GM21529 (cell line): Measurements from ENCODE around the gene GABRG3.
"Not testable (repeated sequence)": the region's sequence is repeated elsewhere in the genome, so short reads cannot be mapped to it uniquely, and the experiment has no call there.

Source experiments
- ATAC-seq: cut with Tn5 transposase; IDR thresholded peaks from one replicate; pipeline ENCODE4 v1.9.1; 2021; ENCODE audit not compliant: unreplicated experiment

Gene GABRG3

DNA sequence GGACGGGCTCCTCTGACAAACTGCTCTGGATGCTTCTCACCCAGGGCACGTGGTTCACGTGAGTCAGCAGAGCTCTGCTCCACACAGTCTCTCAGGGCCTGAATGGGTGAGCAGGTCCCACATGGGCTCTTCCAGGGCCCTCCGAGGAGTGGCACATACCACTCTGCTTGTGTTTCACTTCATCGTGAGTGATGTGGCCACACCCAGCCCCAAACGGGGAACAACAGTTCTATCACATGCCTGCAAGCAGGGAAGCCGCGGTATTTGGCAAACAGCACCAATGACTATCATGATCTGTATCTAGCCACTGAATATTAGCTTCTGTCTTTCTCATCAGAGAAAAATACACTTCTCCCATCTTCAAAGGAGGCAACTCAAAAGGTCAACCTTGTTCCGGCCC is 352.8 kb downstream of the GABRG3 start:
- ATAC-seq: no peak

DNA sequence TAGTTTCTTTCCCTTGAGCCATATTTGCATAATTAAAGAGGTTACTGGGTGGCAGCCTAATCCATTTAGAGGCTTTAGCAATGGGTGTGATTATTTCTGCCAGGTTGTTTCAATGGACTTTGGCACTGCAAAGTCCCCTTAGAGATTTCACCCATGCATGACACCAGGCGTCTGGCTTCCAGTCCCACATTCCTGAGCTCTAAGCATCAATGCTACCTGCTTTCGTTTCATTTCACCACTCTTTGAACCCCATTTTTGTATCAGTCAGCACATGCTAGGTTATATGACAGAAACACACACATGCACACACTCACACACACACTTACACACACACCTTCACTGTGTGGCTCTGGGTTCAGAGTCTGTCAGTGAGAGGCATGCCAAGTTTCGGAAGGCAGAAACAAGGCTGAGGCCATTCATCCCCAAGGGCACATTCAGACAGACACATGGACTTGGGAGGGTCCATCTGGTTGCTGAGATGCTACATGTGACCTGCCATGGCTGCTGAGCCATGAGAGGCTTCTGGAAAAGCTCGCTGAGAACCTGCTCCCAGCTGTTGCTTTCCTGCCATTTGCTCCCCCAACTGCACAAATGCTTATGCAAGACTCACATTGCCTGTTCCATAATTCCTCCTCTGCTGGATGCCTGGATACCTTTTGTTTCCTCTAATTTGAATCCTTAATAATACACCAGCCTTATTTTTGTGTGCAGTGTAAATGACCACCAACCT is 354.1 kb downstream of the GABRG3 start:
- ATAC-seq: no peak

DNA sequence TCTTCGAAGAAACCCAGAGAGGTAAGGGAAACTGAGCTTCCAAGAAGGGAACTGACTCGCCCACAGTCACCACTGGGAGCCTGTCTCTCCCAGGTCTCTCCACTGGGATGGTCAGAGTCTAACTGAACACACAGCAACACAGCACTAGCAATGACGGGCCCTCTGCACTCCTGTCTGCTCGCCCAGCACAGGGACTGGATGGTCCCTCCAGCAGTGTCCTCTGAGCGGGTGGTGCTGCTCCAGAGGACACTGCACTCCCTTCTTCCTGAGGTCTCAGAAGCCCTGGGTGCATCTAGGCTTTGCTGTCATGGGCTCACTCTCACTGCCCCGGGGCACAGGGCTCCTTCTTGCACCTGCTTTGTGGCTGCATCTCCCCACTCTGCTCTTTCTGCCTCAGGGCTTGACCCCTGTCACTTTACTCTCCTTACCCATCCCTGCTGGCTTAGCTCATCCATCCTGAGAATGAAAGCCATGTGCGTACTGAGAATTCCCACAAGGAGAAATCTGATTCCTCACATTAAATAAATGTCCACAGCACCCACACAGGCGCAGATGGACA is 356.6 kb downstream of the GABRG3 start:
- no peak for ATAC-seq

DNA sequence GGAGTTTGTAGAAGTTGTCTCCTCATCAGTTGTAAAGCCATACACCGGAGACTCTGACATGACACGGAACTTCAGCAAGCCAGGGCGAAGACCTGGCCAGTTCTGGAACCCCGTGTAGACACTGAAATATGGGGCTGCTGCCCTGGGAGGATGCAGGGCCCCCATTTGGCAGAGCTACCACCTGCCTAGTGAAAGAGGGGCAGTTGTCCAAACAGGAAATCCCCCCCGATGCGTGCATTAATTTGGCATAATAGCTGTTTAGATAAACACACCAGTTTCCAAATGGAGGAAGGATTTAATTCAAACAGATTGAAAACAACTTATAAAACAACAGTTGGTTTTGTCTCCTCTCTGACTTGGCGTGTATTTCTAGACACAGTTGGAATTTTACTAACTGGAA is 357.2 kb downstream of the GABRG3 start:
- no peak for ATAC-seq

DNA sequence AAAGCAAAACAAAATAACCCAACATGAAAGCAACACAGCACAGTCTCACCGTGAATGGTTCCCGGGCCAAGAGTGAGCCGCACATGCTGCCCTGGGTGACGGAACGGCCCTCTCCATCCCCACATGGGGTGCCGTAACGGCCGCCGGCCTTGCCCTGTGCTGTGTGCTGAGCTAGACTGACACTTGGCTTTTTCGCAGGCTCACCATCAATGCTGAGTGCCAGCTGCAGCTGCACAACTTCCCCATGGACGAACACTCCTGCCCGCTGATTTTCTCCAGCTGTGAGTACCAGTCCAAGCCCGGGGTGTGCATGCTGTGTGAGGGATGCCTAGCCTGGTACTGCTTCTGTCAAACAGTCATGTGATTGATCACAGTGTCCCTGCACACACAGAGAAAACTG is 357.6 kb downstream of the GABRG3 start:
- no peak for ATAC-seq

DNA sequence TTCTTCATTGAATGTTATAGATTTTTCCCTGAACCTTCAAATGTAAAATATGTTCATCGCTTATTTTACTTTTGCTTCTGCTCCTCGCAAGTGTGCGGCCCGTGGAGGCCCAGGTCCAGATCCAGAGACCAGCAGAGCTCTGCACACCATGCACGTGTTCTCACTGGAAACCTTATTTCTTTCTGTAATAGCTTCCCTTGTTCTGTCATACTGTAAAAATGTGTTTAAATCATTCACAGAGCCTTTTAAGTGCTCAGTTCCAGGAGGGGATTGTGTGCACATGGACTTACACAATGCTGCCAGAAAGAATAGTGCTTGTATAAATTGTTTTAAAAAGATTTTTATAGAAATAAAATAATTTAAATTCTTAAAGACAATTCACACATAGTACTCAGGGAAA is 359.3 kb downstream of the GABRG3 start:
- no peak for ATAC-seq

DNA sequence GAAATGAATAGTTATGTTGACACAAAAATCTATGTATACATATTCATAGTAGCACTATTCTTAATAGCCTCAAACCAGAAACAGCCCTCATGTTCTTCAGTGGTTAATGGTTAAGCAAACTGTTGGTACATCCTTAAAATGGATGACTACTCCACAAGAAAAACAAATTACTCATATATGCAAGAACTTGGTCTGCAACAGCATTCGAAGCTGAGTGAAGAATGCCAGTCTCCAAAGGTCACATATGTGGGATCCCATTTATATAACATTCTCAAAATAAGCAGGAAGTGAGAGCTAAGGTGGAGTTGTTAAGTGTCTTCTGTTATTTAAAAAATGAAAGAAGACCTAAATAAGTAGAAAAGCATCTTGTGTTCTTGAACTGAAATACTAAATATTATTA is 365.7 kb downstream of the GABRG3 start:
- no peak for ATAC-seq

DNA sequence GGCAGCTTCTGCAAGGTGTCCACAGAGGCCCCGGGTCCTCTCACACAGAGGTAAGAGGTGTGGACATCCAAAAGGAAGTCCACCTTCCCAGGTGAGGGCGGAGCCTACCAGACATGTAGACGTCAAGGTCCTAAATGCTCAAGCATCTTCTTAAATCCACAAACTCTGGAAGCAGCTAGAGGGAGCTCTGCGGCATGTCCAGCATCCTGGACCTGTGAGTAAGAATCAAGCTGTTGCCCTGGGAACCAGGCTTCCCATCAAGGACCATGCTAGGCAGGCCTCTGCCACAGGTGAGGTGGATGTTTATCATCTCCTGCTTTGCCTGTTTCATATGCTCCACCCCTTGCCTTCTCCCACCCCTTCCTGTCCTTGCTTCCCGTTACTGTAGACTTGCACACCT is 368.2 kb downstream of the GABRG3 start:
- no peak for ATAC-seq

DNA sequence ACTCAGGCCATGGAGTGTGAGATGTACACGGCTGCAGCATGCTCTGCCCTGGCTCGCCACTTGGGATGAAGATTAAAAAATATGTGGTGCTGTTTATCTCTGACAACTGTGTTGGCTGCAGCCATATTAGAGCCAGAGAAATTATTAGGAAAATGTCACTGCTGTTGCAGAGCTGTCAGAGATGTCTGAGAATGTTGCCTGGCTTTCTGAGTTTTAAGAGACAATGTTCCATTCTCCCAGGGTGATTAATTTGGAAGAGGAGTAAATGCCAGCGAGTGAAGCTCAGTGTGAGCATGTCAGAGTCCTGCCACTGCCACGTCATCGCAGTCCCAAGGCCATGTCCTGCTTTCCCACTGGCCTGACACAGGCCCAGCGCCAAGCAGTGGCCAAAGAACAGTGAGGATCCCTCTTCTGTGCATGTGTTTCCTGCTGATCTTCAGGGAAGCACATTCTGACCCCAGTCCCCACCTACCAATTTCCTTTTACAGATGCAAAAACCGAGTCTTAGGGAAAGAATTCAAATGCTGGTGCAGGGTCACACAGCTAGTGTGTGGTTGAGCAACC is 370.9 kb downstream of the GABRG3 start:
- no peak for ATAC-seq

DNA sequence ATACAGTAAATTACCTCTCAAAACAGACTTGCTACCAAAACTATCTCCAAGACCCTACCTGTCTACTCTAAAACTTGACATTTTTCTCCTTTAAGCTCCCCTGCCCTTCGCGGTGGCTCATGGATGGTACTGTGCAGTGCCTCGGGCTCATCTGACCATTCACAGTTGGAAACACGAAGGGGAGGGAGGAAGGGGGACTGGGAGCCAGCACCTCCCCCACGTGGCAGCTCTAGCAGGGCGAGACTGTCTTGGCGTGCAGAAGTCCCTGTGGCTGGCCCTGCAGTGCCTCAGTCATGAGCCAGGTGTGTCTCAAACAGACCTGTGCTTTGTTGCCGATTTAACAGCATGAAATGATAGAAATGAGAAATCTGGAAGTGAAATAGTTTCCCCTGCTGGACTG is 372.0 kb downstream of the GABRG3 start:
- no peak for ATAC-seq

DNA sequence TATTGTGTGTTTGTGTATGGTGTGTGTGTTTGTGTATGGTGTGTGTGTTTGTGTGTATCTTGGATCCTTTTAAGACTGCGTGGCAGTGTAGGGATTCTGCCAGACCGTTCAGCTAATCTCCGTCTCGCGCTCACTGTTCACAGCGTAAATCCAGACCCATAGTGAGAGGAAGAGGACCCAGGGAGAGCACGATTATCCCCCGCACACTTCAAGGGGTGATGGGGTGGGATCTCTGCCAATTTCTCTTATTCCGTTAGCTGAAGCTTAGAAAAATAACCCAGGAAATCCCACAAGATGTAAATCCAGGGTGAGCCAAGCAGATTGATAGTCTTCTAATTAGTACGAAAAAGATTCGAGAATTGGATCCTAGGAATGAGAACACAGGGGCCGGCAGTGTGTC is 381.2 kb downstream of the GABRG3 start:
- ATAC-seq: no peak

DNA sequence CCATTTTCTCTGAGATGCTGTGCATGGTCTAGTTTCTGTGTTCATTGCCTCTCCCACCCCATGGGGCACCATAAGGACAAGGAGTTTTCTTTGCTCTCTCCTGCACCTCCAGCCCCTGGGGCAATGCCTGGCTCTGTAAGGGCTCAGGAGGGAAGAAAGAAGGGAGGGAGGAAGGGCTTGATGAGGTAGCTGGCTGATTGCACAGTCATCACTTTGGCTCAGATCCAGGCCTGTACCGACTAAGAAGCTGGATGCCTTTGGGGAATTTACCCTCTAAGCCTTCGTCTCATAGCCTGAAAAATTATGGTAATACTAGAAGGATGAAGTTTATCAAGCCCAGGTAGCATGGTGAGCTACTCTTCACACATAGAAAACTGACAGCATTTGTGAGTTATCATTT is 382.9 kb downstream of the GABRG3 start:
- no peak for ATAC-seq

DNA sequence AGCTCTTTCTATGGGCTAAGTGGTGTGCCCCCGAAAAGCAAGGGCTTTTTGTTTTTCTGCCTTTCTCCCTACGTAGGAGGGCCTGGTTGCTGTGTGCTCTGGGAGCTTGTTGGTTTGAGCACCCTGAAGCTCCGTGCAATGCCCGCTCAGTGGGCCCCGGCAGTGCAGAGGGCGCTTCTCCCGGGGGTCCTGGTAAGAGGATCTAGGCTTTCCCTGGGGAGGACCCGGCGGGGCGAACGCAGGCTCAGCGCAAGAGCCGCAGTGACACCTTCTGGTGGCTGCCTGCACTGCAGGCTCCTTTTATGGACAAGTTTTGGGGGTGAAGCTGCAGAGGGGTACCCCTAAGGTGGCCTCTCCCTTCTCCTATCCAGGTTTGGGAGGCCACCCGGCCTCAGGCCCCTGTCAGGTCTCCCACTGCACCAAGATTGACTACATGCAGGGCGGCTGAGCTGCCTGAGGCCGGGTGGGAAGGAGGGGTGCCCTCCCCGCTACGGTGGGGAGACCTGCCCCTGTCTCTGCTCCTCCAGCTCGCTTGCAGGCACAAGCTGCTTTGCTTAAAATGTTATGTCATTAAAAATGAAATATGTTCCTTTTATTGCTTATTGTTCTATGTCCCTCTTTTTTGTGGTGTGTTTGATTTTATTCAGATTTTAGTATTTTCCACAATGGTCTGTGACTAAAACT is 387.9 kb downstream of the GABRG3 start:
- no peak for ATAC-seq

DNA sequence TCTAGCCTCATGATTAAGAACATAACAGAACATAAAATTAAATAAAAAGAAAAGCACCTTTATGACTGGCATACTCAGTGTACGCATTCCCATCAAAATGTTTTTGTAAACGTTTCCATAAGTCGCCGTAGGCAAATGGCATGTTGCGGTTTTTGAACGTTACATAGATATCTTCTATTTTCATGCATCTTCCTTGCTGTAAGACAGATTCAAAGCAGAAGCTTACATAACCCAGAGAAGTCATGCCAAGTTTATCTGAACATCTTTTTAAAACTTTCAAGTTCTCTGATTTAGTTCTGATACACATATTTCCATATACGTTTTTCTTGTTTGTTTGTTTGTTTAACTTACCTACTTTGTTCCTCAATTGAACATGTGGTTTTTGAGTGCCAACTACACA is 388.6 kb downstream of the GABRG3 start:
- ATAC-seq: no peak

DNA sequence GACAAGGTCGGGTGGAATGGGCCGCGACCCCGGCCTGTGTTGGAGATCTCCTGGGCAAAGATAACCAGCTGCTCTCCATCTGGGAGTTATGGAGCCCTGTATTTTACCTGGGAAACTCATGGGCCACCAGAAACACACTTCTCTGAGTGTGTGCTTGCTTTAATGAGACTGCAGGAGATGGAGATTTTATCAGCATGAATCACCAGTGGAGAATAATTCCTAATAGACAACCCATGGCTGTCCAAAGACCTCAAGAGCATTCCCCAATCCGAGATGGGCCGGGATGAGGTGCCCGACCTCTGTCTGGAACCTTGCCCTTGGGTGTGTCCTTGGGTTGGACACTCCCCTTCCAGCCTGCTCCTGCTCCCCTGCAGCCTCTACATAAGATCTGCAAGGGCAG is 389.3 kb downstream of the GABRG3 start:
- no peak for ATAC-seq

DNA sequence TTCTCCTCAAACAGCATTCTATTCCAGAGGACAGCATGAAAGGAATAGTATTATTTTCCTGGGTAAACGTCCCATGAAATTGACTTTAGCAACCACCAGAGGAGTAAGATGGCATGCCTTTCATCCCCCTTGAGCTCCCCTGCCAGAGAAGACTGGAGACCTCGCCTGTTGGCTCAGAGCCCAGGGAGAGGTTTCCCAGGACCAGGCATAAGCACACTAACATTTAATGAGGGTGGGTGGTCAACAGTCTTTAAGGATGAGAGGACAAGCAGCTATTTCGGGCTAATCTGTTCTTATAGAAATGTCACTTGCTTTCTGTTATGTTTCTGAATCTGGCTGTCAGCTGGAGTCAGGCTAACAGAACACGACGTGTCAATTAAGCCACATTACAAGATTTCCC is 390.5 kb downstream of the GABRG3 start:
- no peak for ATAC-seq

DNA sequence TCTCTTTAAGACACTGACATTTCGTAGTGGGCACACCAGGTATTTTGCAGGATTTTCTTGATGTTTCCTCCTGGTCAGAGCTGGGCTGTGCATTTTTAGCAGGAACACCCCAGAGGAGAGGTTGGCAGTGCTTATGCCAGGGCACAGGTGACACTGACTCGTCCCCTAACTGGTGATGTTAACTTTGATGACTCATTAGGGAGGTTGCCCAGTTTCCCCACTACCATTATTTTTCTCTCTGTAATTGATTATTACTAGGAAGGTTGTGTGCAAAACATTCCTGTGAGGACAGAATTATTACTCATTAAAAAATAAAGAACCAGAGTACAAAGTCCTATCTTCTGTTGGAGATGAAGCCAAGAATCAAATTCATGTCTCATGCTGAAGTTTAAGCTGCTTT is 394.5 kb downstream of the GABRG3 start:
- no peak for ATAC-seq

DNA sequence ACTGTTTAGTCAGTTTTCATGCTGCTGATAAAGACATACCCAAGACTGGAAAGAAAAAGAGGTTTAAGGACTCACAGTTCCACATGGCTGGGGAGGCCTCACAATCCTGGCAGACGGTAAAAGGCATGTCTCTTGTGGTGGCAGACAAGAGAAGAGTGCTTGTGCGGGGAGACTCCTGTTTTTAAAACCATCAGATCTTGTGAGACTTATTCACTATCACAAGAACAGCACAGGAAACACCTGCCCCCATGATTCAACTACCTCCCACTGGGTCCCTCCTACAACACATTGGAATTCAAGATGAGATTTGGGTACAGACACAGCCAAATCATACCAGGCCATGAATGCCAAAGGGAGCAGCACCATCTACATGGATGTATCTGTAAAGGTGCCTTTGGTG is 406.4 kb downstream of the GABRG3 start:
- ATAC-seq: not testable (repeated sequence)

DNA sequence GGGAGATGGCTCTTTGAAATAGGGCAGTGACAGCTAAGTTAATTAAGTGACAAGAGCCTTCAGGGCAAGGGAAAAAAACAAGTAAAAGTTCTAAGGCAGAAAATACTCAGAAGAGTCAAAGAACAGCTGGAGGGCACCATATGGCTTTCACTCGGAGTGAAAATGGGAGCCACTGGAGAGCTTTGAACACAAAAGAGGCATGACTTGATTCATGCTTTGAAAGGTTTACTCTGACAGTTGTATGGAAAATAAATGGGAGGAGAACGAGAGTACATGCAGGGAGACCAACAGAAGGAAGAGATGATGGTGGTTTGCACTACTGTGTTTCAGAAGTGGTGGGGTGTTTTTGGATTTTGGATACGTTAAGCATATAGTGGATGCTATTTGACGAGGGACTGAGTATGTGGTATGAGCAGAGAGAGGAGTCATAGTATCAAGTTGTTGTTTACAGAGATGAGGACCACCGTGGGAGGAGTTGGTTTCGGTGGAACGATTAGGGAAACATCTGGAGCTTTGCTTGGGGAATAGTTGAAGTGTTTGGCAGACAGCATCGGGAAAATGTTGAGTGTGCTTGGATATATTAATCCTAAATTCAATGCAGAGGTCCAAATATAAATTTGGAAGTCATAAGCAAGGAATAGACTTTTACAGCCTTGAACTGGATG is 411.5 kb downstream of the GABRG3 start:
- no peak for ATAC-seq

DNA sequence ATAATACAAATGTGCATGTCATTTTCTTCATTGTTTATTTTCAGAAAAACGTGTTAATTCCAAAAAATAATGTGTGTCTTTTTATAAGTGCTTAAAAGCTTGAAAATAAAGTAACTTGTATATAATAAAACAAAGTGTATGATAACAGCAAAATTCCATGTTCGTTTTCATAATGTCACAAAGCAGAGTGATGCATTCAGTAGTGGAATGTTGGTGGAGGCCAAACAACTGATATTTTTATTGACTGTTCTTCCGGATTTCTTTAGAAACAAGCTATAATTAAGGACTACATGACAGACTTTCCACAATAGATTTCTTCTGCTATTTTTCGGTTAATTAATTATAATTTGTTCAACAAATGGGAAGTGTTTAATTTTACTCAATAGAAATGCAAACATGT is 412.7 kb downstream of the GABRG3 start:
- no peak for ATAC-seq

DNA sequence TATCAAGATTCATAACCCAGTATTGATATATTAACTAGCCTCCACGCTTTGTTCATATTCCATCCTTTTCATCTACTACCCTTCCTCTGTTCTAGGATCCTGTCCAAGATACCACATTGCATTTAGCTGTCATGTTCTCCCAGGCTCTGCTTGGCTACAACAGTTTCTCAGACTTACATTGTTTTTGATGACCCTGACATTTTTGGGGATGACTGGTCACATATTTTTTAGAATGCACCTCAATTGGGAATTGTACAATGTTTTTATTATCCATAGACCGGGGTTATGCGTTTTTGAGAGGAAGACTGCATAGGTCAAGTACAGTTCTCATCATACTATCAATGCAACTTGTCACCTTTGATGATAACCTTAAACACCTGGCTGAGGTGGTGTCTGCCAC is 421.2 kb downstream of the GABRG3 start:
- ATAC-seq: no peak

DNA sequence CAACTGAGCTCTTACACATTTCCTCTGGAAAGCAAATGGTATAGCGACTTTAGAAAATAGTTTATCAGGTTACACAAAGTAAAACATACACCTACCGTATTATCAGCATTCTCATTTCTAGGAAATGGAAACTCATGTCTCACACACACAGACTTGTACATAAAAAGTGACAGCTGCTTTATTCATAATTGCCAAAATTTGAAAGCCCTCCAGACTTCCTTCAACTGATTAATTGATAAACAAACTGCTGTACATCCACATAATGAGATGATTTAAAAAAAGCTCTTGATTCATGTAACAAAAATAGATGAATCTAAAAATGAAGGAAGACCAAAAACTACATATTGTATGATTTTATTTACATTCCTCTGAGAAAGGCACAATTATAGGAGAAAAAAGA is 425.5 kb downstream of the GABRG3 start:
- ATAC-seq: no peak
